Activated T-cell treated with anti-CD3 and anti-CD28 coated beads, Interleukin-2, amount 50 U/mL, for 24 hours (primary cell): Measurements from ENCODE around the gene CEACAM4.
"Not testable (repeated sequence)": the region's sequence is repeated elsewhere in the genome, so short reads cannot be mapped to it uniquely, and the experiment has no call there.

Experiments used
- DNase-seq: peaks from one replicate; pipeline ENCODE4 v3.0.0-alpha.2; 2020
- H3K27ac Mint-ChIP-seq: 2 replicates; pipeline ENCODE4 v1.8.0; 2020; ENCODE audit warnings: mild to moderate bottlenecking, mixed read lengths
- H3K27me3 Mint-ChIP-seq: 2 replicates; pipeline ENCODE4 v1.8.0; 2020; ENCODE audit warnings: mixed read lengths
- H3K36me3 Mint-ChIP-seq: 2 replicates; pipeline ENCODE4 v1.8.0; 2020; ENCODE audit warnings: low read depth, mixed read lengths
- H3K4me1 Mint-ChIP-seq: 2 replicates; pipeline ENCODE4 v1.8.0; 2020; ENCODE audit warnings: low read depth, mixed read lengths
- H3K4me3 Mint-ChIP-seq: 2 replicates; pipeline ENCODE4 v1.8.0; 2020; ENCODE audit warnings: mild to moderate bottlenecking, moderate library complexity, mixed read lengths
- H3K9me3 Mint-ChIP-seq: 2 replicates; pipeline ENCODE4 v1.8.0; 2020; ENCODE audit warnings: mixed read lengths

CEACAM4 gene

DNA sequence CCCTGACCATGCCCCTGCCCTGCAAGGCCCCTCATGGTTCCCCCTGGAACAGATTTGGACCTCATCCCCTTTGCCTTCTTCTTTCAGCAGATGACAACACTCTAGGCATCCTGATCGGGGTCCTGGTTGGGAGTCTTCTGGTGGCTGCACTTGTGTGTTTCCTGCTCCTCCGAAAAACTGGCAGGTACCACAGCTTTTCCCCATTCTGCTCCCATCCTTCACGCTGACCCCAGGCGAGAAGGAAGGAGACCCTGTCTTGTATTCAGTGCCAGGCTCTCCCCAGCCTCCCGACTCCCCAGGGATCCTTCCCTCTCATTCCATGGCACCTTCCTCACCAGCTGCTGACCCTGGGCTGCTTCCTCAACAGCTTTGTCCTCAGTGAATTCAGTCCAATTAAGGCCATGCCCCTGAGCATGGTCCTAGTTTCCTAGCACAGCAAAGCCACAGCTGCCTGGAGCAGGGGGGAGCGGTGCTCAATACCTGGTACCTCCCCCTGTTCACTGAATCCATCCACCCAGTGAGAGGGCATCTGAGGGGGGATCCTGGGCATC is 42.5 kb downstream of the CEACAM4 start:
- DNase-seq: no peak
- Mint-ChIP-seq H3K36me3 (peaks cover 79% of the 10 kb centered on the region), H3K27me3 (no peaks in the 10 kb centered on the region), H3K4me3 (no peak overlapping the region), H3K4me1 (no peaks in the 10 kb centered on the region), H3K27ac (no peak overlapping the region), H3K9me3 (peaks cover 21% of the 10 kb centered on the region)

DNA sequence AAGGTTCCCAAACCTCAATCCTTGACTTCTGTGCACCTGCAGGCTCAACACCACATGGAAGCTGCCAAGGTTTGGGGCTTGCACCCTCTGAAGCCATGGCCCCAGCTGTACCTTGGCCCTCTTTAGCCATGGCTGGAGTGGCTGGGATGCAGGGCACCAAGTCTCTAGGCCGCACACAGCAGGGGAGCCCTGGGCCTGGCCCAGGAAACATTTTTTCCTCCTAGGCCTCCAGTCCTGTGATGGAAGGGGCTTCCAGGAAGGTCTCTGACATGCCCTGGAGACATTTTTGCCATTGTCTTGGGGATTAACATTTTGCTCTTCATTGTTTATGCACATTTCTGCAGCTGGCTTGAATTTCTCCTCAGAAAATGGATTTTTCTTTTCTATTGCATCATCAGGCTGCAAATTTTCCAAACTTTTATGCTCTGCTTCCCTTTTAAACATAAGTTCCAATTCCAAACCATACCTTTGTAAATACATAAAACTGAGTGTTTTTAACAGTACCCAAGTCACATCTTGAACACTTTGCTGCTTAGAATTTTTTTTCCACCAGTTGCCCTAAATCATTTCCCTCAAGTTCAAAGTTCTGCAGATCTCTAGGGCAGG is 44.2 kb downstream of the CEACAM4 start:
- Mint-ChIP-seq H3K36me3 (peaks cover 86% of the 10 kb centered on the region), H3K9me3 (peaks cover 21% of the 10 kb centered on the region)
- H3K27me3 Mint-ChIP-seq, DNase-seq, H3K4me1 Mint-ChIP-seq, H3K4me3 Mint-ChIP-seq, H3K27ac Mint-ChIP-seq: not testable (repeated sequence)

DNA sequence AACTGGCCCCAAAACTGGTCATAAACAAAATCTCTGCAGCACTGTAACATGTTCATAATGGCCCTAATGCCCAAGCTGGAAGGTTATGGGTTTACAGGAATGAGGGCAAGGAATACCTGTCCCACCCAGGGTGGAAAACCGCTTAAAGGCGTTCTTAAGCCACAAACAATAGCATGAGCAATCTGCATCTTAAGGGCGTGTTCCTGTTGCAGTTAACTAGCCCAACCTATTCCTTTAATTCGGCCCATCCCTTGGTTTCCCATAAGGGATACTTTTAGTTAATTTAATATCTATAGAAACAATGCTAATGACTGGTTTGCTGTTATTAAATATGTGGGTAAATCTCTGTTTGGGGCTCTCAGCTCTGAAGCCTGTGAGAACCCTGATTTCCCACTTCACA is 45.8 kb downstream of the CEACAM4 start:
- not testable (repeated sequence) for DNase-seq, H3K27ac Mint-ChIP-seq, H3K4me3 Mint-ChIP-seq, H3K27me3 Mint-ChIP-seq
- peaks cover 84% of the 10 kb centered on the region for H3K36me3 Mint-ChIP-seq
- H3K9me3 Mint-ChIP-seq: peaks cover 21% of the 10 kb centered on the region
- H3K4me1 Mint-ChIP-seq: peaks cover 16% of the 10 kb centered on the region

DNA sequence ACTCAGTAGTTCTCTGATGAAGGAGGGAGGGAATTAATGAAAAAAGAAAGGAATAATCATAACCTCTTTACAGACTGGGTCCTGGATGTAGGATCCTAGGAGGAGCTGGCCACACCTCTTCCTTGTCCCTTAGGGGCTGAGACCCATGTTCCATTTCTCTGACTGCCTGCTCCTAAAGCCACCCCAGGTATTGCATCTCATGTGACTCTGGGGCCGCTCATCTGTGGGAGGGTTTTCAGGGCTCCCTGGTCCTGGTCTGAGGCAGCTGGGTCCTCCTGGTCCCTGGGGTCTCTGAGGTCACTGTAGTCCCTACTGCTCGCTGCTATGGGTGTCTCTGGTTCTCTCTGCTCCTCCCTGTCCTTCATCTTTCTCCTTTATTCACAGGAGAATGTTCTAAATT is 48.0 kb downstream of the CEACAM4 start:
- H3K36me3 Mint-ChIP-seq: peaks cover 64% of the 10 kb centered on the region
- no peak overlapping the region for H3K27ac Mint-ChIP-seq
- no peak for DNase-seq
- no peak overlapping the region for H3K4me3 Mint-ChIP-seq
- H3K9me3 Mint-ChIP-seq: peaks cover 21% of the 10 kb centered on the region
- H3K27me3 Mint-ChIP-seq: no peaks in the 10 kb centered on the region
- H3K4me1 Mint-ChIP-seq: peaks cover 25% of the 10 kb centered on the region

DNA sequence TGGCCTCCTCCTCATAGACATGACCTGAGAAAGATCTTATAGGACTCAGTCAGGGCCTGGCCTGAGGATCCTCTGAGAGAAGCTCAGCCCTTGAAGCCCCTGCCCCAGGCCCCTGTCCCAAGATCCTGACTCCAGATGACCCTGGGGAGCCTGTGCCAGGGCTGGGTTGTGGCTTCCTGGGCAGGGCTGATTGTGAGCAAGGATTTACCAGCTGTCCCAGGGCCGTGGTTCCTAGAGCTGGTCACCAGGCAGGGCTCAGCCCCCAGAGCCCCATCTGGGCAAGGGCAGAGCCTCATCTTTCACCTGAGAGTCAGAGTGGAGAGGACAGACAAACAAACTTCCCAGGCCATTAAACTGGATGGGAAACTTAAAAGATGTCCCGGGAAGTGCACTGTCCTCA is 49.0 kb downstream of the CEACAM4 start:
- H3K9me3 Mint-ChIP-seq: peaks cover 14% of the 10 kb centered on the region
- H3K27me3 Mint-ChIP-seq: no peaks in the 10 kb centered on the region
- peaks cover 60% of the 10 kb centered on the region for H3K36me3 Mint-ChIP-seq
- no peak overlapping the region for H3K4me3 Mint-ChIP-seq
- H3K27ac Mint-ChIP-seq: peak overlapping the region; percentile 31
- DNase-seq: no peak
- peaks cover 25% of the 10 kb centered on the region for H3K4me1 Mint-ChIP-seq

DNA sequence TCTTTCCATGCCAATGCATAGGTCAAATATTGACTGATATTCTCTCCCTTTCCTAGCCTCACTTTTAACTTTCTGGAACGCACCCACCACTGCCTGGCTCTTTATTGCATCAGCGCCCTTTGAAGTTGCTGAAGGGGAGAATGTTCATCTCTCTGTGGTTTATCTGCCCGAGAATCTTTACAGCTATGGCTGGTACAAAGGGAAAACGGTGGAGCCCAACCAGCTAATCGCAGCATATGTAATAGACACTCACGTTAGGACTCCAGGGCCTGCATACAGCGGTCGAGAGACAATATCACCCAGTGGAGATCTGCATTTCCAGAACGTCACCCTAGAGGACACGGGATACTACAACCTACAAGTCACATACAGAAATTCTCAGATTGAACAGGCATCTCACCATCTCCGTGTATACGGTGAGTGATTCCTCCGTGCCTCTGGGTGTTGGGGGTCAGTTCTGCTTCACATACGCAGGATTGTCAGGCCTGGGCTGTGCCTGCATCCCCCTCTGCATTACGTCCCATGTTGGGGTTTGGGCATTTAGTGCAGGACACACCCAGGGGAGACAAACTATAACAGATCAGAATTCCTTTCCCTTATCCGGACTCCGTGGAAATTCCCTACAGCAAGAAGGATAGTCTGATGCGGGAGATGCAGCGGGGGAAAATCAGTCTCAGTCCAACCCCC is 49.6 kb downstream of the CEACAM4 start:
- Mint-ChIP-seq H3K27me3 (no peaks in the 10 kb centered on the region), H3K27ac (peak overlapping the region; percentile 31), H3K9me3 (peaks cover 12% of the 10 kb centered on the region), H3K4me3 (peak overlapping the region; percentile 69), H3K36me3 (peaks cover 59% of the 10 kb centered on the region), H3K4me1 (peaks cover 25% of the 10 kb centered on the region)
- DNase-seq: no peak

- peaks cover 2% of the 10 kb centered on the region for H3K9me3 Mint-ChIP-seq
- DNase-seq: peak; percentile 64
- H3K36me3 Mint-ChIP-seq: peaks cover 51% of the 10 kb centered on the region
- H3K27ac Mint-ChIP-seq: peak within 1 kb of the TSS; percentile 90
- peaks cover 25% of the 10 kb centered on the region for H3K4me1 Mint-ChIP-seq
- H3K4me3 Mint-ChIP-seq: peak within 1 kb of the TSS; percentile 69
- H3K27me3 Mint-ChIP-seq: no peaks in the 10 kb centered on the region
These were observed 50.9 kb downstream of the CEACAM4 start, which contains the start of gene CEACAM21 for GRCh38 chr19:41575998-41576397. Gene CEACAM21 (plus strand): TSS chr19:41576166. CDS start chr19:41576275, 109 bp downstream.

- Mint-ChIP-seq H3K9me3 (no peaks in the 10 kb centered on the region), H3K27ac (peak overlapping the region; percentile 42), H3K36me3 (peaks cover 23% of the 10 kb centered on the region), H3K4me3 (no peak overlapping the region), H3K4me1 (peaks cover 36% of the 10 kb centered on the region), H3K27me3 (no peaks in the 10 kb centered on the region)
- peak; percentile 89 for DNase-seq
These were observed 56.2 kb downstream of the CEACAM4 start for GRCh38 chr19:41570639-41571112.

GRCh38 chr19:41570179-41570578 is 56.7 kb downstream of the CEACAM4 start:
- H3K36me3 Mint-ChIP-seq: peaks cover 25% of the 10 kb centered on the region
- H3K4me1 Mint-ChIP-seq: peaks cover 34% of the 10 kb centered on the region
- no peak for DNase-seq
- H3K27ac Mint-ChIP-seq: no peak overlapping the region
- H3K9me3 Mint-ChIP-seq: no peaks in the 10 kb centered on the region
- H3K27me3 Mint-ChIP-seq: no peaks in the 10 kb centered on the region
- H3K4me3 Mint-ChIP-seq: no peak overlapping the region

GRCh38 chr19:41569481-41570150 is 57.3 kb downstream of the CEACAM4 start:
- peaks cover 26% of the 10 kb centered on the region for H3K36me3 Mint-ChIP-seq
- no peak overlapping the region for H3K27ac Mint-ChIP-seq
- peaks cover 35% of the 10 kb centered on the region for H3K4me1 Mint-ChIP-seq
- H3K4me3 Mint-ChIP-seq: no peak overlapping the region
- no peaks in the 10 kb centered on the region for H3K9me3 Mint-ChIP-seq
- no peak for DNase-seq
- H3K27me3 Mint-ChIP-seq: no peaks in the 10 kb centered on the region
